ENCODE measurements around the gene OPN3. TPM values are rescaled to one million over a fixed set of nuclear protein-coding genes. Genes with fewer than 3 reads are reported as not detected.

Gene OPN3
- polyA plus RNA-seq, 1 donor (not counting 4 experiments of a cell fraction or from before 2014, with no cell fraction given) = 48.4 TPM

DNA sequence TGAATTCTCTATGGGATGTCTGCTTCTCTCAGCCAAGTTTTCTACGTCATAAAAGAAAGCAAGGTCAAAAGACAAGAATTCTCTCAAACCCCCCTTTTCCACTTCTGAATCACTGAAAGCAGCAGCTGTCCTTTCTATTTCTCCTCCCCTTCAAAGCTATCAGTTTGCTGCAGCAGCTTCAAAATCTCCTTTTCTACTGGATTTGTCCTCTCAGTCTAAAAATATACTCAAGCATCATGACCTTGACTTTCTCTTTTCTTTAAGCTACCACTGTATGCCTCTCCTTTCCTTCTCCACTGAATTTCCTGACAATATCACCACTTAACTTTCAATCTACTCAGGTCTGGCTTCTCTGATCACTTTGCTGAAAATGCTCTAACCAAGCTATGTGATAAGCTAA is 13.8 kb upstream of the OPN3 start:
- H3K4me1 ChIP-seq (ENCODE audit: control insufficient read depth, extremely low read depth, insufficient read depth, low read length) = no peaks in the 10 kb centered on the region
- H3K27ac ChIP-seq (ENCODE audit: control insufficient read depth, insufficient read depth, low read length) = no peak overlapping the region
- dilution Hi-C loops (cut with MboI; ENCODE audit: extremely low pct_ligation_motif_present, low sequenced_read_pairs) = no loop called here
- H4K20me1 ChIP-seq (ENCODE audit: control insufficient read depth, extremely low read depth, insufficient read depth, low read length) = no peaks in the 10 kb centered on the region
- no peak overlapping the region for H3K4me3 ChIP-seq (ENCODE audit: control insufficient read depth in 2 of 3, extremely low read depth in 1 of 3, insufficient read depth in 2 of 3, low read depth in 1 of 3, low read length in 3 of 3)
- no peak for FAIRE-seq
- no peak overlapping the region for H3K9ac ChIP-seq (ENCODE audit: control insufficient read depth, extremely low read depth, insufficient read depth, low read length)
- no peak for DNase-seq (ENCODE audit: low read depth, low spot score)
- H3K27me3 ChIP-seq (ENCODE audit: control insufficient read depth, extremely low read depth, insufficient read depth, low read length) = no peaks in the 10 kb centered on the region
- no peak for TF ChIP-seq EZH2 (IDR thresholded peaks at IDR 0.05; ENCODE audit: low read length)
- TF ChIP-seq, protein P1, sequence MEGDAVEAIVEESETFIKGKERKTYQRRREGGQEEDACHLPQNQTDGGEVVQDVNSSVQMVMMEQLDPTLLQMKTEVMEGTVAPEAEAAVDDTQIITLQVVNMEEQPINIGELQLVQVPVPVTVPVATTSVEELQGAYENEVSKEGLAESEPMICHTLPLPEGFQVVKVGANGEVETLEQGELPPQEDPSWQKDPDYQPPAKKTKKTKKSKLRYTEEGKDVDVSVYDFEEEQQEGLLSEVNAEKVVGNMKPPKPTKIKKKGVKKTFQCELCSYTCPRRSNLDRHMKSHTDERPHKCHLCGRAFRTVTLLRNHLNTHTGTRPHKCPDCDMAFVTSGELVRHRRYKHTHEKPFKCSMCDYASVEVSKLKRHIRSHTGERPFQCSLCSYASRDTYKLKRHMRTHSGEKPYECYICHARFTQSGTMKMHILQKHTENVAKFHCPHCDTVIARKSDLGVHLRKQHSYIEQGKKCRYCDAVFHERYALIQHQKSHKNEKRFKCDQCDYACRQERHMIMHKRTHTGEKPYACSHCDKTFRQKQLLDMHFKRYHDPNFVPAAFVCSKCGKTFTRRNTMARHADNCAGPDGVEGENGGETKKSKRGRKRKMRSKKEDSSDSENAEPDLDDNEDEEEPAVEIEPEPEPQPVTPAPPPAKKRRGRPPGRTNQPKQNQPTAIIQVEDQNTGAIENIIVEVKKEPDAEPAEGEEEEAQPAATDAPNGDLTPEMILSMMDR (optimal IDR thresholded peaks at IDR 0.05 in 1 of 3, IDR thresholded peaks at IDR 0.05 in 1 of 3, conservative IDR thresholded peaks at IDR 0.05 in 1 of 3; ENCODE audit: extremely low read depth in 1 of 3, insufficient read depth in 2 of 3, low read length in 3 of 3) = no peak
- H3K4me2 ChIP-seq (ENCODE audit: control insufficient read depth, extremely low read depth, insufficient read depth, low read depth, low read length) = no peak overlapping the region
- H3K36me3 ChIP-seq (ENCODE audit: control insufficient read depth in 2 of 2, extremely low read depth in 1 of 2, insufficient read depth in 2 of 2, low read length in 2 of 2) = no peaks in the 10 kb centered on the region
- H3K9me1 ChIP-seq (ENCODE audit: control insufficient read depth, extremely low read depth, insufficient read depth, low read length) = no peaks in the 10 kb centered on the region
- H2AFZ ChIP-seq (ENCODE audit: control insufficient read depth, low read length) = no peak overlapping the region
- H3K79me2 ChIP-seq (ENCODE audit: control insufficient read depth, insufficient read depth, low read length) = no peaks in the 10 kb centered on the region
- H3K9me3 ChIP-seq (ENCODE audit: control insufficient read depth, low read depth, low read length) = no peaks in the 10 kb centered on the region

DNA sequence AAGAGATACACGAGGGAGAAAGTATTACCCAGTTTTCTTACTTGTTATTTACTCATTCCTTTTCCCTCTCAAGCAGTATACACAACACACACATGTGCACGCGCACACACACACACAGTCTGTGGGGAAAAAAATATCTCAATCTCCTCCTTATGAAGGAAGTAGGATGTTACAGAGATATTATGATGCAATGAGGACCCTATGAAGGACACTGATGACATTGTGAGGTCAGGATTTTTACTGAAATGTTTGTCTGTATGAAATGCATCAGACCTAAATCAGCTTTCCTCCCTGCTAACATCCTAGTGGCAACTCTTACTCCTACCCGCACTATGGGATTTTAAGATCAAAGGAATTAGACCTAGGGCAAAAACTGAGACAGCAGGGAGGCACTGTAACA is 11.8 kb upstream of the OPN3 start, which contains the start of gene WDR64:
Gene WDR64 (plus strand): TSS at position 270 of the 400 bp plus-strand sequence. CDS start 204 bp downstream, outside the sequence.
- Histone ChIP-seq H3K9ac (ENCODE audit: control insufficient read depth, extremely low read depth, insufficient read depth, low read length) (no peak within 1 kb of the TSS), H3K9me3 (ENCODE audit: control insufficient read depth, low read depth, low read length) (no peaks in the 10 kb centered on the region), H3K4me1 (ENCODE audit: control insufficient read depth, extremely low read depth, insufficient read depth, low read length) (no peaks in the 10 kb centered on the region), H3K27me3 (ENCODE audit: control insufficient read depth, extremely low read depth, insufficient read depth, low read length) (no peaks in the 10 kb centered on the region), H3K4me3 (ENCODE audit: control insufficient read depth in 2 of 3, extremely low read depth in 1 of 3, insufficient read depth in 2 of 3, low read depth in 1 of 3, low read length in 3 of 3) (no peak within 1 kb of the TSS), H3K27ac (ENCODE audit: control insufficient read depth, insufficient read depth, low read length) (no peak within 1 kb of the TSS), H3K79me2 (ENCODE audit: control insufficient read depth, insufficient read depth, low read length) (no peaks in the 10 kb centered on the region), H3K9me1 (ENCODE audit: control insufficient read depth, extremely low read depth, insufficient read depth, low read length) (no peaks in the 10 kb centered on the region), H2AFZ (ENCODE audit: control insufficient read depth, low read length) (no peak within 1 kb of the TSS), H3K4me2 (ENCODE audit: control insufficient read depth, extremely low read depth, insufficient read depth, low read depth, low read length) (no peak within 1 kb of the TSS), H3K36me3 (ENCODE audit: control insufficient read depth in 2 of 2, extremely low read depth in 1 of 2, insufficient read depth in 2 of 2, low read length in 2 of 2) (no peaks in the 10 kb centered on the region), H4K20me1 (ENCODE audit: control insufficient read depth, extremely low read depth, insufficient read depth, low read length) (no peaks in the 10 kb centered on the region)
- FAIRE-seq (no peak), DNase-seq (ENCODE audit: low read depth, low spot score) (no peak)
- TF ChIP-seq, protein P1 (optimal IDR thresholded peaks at IDR 0.05 in 1 of 3, IDR thresholded peaks at IDR 0.05 in 1 of 3, conservative IDR thresholded peaks at IDR 0.05 in 1 of 3; ENCODE audit: extremely low read depth in 1 of 3, insufficient read depth in 2 of 3, low read length in 3 of 3) = no peak
- TF ChIP-seq EZH2 (IDR thresholded peaks at IDR 0.05; ENCODE audit: low read length) = no peak
- dilution Hi-C loops (cut with MboI; ENCODE audit: extremely low pct_ligation_motif_present, low sequenced_read_pairs) = no loop called here

Measured in keratinocyte (primary cell).